Calu3 (cell line): ENCODE results near the gene MTUS2. TPM values are rescaled to one million over a fixed set of nuclear protein-coding genes. Genes with fewer than 3 reads are reported as not detected.

Experiments used
- BruUV-seq: library from RNA; stranded (reverse); fragments of 400-500 nt; replicated peaks from 2 replicates; lab custom pipeline; 2021; lab: Mats Ljungman, UMichigan
- CTCF ChIA-PET: fragments of 300-600 bp; sonication (Branson Sonifier 250); formaldehyde crosslinking; loops from one replicate; lab custom pipeline; 2022; ENCODE audit warnings: antibody characterized with exemption; lab: Charles Lee
- DNase-seq: peaks from one replicate; pipeline ENCODE4 v3.0.0; 2022
- H3K27ac Mint-ChIP-seq: one replicate; pipeline ENCODE4 v1.8.0; 2022; ENCODE audit warnings: mixed read lengths; ENCODE audit not compliant: unreplicated experiment
- H3K27me3 Mint-ChIP-seq: one replicate; pipeline ENCODE4 v1.8.0; 2022; ENCODE audit warnings: mixed read lengths; ENCODE audit not compliant: unreplicated experiment
- H3K36me3 Mint-ChIP-seq: one replicate; pipeline ENCODE4 v1.8.0; 2022; ENCODE audit warnings: mild to moderate bottlenecking, moderate library complexity, mixed read lengths; ENCODE audit not compliant: insufficient read depth, unreplicated experiment
- H3K4me1 Mint-ChIP-seq: one replicate; pipeline ENCODE4 v1.8.0; 2022; ENCODE audit warnings: mild to moderate bottlenecking, low read depth, mixed read lengths; ENCODE audit not compliant: unreplicated experiment
- H3K4me3 Mint-ChIP-seq: one replicate; pipeline ENCODE4 v1.8.0; 2022; ENCODE audit warnings: mild to moderate bottlenecking, low read depth, moderate library complexity, mixed read lengths; ENCODE audit not compliant: unreplicated experiment
- H3K9me3 Mint-ChIP-seq: one replicate; pipeline ENCODE4 v1.8.0; 2022; ENCODE audit warnings: low read depth, mixed read lengths; ENCODE audit not compliant: unreplicated experiment
- intact Hi-C: fragments of 100-400 bp; cut with micrococcal nuclease; formaldehyde crosslinking; loops from one replicate; pipeline ENCODE4 v1.10.0; 2022; ENCODE audit not compliant: unreplicated experiment
- total RNA-seq: library from RNA; stranded (reverse); gene quantifications from 2 replicates; pipeline ENCODE4 v1.2.3, GENCODE V29; 2022
- TF ChIP-seq, protein P1 (sequence below): fragments of 200-600 bp; IDR thresholded peaks from one replicate; pipeline ENCODE4 v1.8.0; 2022; ENCODE audit warnings: antibody characterized with exemption; ENCODE audit not compliant: unreplicated experiment

The MTUS2 gene
- total RNA-seq, 1 experiment from 2014 or later = not detected

DNA sequence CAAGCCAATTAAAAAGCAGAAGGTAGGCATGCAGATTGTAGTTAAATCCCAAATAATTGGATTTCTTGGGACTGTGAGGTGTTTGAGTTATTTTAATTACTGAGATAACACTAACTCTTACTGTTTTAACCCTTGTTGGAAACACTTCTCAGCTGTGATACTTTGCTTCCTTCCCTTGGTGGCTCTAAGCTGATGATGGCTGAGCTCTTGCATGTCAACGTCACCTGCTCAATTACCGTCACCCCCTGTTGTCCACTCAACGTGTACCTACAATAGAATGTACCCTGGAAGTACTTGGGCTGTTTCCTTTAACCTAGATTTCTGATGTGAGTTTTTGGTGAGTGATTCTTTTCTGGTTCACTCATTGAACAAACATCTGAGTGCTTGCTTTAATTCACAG is 471.9 kb downstream of the MTUS2 start:
- no peak overlapping the region for H3K27ac Mint-ChIP-seq
- peaks cover 3% of the 10 kb centered on the region for H3K9me3 Mint-ChIP-seq
- no peak for DNase-seq
- BruUV-seq = no TSS peak
- no peaks in the 10 kb centered on the region for H3K27me3 Mint-ChIP-seq
- TF ChIP-seq, protein P1, sequence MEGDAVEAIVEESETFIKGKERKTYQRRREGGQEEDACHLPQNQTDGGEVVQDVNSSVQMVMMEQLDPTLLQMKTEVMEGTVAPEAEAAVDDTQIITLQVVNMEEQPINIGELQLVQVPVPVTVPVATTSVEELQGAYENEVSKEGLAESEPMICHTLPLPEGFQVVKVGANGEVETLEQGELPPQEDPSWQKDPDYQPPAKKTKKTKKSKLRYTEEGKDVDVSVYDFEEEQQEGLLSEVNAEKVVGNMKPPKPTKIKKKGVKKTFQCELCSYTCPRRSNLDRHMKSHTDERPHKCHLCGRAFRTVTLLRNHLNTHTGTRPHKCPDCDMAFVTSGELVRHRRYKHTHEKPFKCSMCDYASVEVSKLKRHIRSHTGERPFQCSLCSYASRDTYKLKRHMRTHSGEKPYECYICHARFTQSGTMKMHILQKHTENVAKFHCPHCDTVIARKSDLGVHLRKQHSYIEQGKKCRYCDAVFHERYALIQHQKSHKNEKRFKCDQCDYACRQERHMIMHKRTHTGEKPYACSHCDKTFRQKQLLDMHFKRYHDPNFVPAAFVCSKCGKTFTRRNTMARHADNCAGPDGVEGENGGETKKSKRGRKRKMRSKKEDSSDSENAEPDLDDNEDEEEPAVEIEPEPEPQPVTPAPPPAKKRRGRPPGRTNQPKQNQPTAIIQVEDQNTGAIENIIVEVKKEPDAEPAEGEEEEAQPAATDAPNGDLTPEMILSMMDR = no peak
- no peaks in the 10 kb centered on the region for H3K4me1 Mint-ChIP-seq
- no peaks in the 10 kb centered on the region for H3K36me3 Mint-ChIP-seq
- CTCF ChIA-PET = no interaction called here
- no peak overlapping the region for H3K4me3 Mint-ChIP-seq
- intact Hi-C loops = no loop called here

DNA sequence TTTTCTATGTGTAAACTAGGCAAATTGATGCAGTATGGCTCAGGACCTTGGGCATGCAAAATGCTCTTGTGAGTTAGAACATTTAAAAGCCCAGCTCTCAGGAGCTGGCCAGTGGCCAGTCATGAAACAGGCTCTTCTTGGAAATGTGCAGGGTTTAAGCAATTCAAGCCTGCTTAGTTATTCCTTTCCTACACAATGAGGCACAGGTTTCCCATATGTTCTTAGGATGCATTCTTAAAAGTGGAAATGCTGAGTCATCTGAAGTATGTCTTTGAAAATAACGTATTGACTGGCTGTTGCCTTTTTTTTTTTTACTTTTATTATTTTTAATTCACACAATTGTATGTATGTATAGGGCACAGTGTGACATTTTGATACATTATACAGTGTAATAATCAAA is 474.7 kb downstream of the MTUS2 start:
- no TSS peak for BruUV-seq
- Mint-ChIP-seq H3K27ac (no peak overlapping the region), H3K4me1 (no peaks in the 10 kb centered on the region), H3K4me3 (no peak overlapping the region), H3K9me3 (peaks cover 3% of the 10 kb centered on the region), H3K27me3 (no peaks in the 10 kb centered on the region), H3K36me3 (no peaks in the 10 kb centered on the region)
- TF ChIP-seq, protein P1 = no peak
- intact Hi-C loops = no loop called here
- no peak for DNase-seq
- CTCF ChIA-PET = interaction anchor here (0.6 kb wide), 1 partner anchor 397 kb away, joined by 3 read pairs; no protein-coding TSS in a partner anchor

DNA sequence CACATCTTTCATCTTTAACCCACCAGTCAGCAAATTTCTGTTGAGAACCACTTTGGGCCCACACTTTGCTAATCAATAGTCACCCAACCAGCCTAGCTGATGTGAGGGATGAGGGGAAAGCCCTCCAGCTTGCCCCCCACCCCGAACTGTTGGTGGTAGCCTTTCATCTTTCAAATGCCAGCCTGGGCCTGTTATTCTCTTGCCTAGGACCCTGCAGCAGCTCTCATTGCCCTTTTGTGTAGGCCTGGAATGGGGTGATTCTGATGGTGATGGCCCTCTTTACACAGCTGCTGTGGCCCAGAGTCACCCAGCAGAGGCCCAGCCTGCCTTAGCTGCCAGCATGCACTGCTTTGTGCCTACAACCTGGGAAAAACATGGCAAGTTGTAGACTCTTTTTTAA is 480.9 kb downstream of the MTUS2 start:
- no TSS peak for BruUV-seq
- no peak overlapping the region for H3K27ac Mint-ChIP-seq
- DNase-seq = no peak

DNA sequence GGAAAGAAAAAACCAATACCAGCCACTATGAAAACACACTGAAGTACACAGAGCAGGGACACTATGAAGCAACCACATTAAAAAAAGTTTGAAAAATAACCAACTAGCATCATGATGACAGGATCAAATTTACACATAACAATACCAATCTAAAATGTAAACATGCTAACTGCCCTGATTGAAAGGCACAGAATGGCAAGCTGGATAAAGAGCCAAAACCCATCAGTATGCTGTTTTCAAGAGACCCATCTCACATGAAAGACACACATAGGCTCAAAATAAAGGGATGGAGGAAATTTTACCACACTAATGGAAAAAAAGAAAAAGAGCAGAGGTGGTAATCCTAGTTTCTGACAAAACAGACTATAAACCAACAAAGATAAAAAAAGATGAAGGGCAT is 484.0 kb downstream of the MTUS2 start:
- TF ChIP-seq, protein P1 = no peak
- H3K27me3 Mint-ChIP-seq = no peaks in the 10 kb centered on the region
- CTCF ChIA-PET = no interaction called here
- no peak for DNase-seq
- peaks cover 9% of the 10 kb centered on the region for H3K9me3 Mint-ChIP-seq
- no TSS peak for BruUV-seq
- intact Hi-C loops = no loop called here
- H3K36me3 Mint-ChIP-seq = no peaks in the 10 kb centered on the region
- H3K27ac Mint-ChIP-seq = no peak overlapping the region
- no peaks in the 10 kb centered on the region for H3K4me1 Mint-ChIP-seq
- H3K4me3 Mint-ChIP-seq = no peak overlapping the region

More for the DNA sequence above, 480.9 kb downstream of the MTUS2 start:
- Mint-ChIP-seq H3K36me3 (no peaks in the 10 kb centered on the region), H3K27me3 (no peaks in the 10 kb centered on the region), H3K4me1 (no peaks in the 10 kb centered on the region), H3K9me3 (peaks cover 9% of the 10 kb centered on the region), H3K4me3 (no peak overlapping the region)
- intact Hi-C loops = no loop called here
- TF ChIP-seq, protein P1 = no peak
- CTCF ChIA-PET = no interaction called here
